HG02642 (cell line): Measurements from ENCODE around the gene CDH24.
A peak's percentile ranks its signal among the peaks of the same experiment; 100 is the strongest.
"Not testable (repeated sequence)": the region's sequence is repeated elsewhere in the genome, so short reads cannot be mapped to it uniquely, and the experiment has no call there.

Source experiments
- ATAC-seq: cut with Tn5 transposase; IDR thresholded peaks from one replicate; pipeline ENCODE4 v1.9.1; 2021; ENCODE audit warnings: mild to moderate bottlenecking; ENCODE audit not compliant: unreplicated experiment, poor library complexity

CDH24 gene

GRCh38 chr14:23023795-23024152 lies 33.5 kb downstream of the CDH24 start:
- no peak for ATAC-seq

GRCh38 chr14:23023022-23023794 lies 34.1 kb downstream of the CDH24 start:
- ATAC-seq, result no peak

- no peak for ATAC-seq
These were observed 35.4 kb downstream of the CDH24 start for GRCh38 chr14:23021889-23022442.

DNA sequence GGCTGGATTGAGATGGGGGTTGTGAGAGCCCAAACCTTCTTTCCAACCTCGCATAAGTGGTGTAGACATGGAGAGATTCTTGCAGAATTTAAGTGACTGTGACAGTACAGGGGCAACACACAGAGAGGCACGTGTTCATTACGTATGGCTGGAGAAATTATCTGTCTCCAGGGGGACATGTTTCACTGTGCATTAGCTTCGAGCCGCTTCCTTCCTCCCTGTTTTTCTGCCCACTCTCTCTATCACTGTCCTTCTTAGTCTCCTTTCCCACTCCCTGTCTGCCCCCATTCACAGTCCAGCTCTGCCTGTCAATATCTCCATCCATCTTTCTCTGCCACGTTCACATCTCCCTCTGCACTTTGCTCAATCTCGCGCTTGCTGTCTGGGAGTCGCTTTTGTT lies 35.9 kb downstream of the CDH24 start:
- ATAC-seq, result no peak

- ATAC-seq, result no peak
These were observed 36.9 kb downstream of the CDH24 start for GRCh38 chr14:23020143-23021128.

- no peak for ATAC-seq
These were observed 39.2 kb downstream of the CDH24 start for GRCh38 chr14:23018107-23018506.

GRCh38 chr14:23017091-23017490 lies 40.2 kb downstream of the CDH24 start:
- no peak for ATAC-seq

DNA sequence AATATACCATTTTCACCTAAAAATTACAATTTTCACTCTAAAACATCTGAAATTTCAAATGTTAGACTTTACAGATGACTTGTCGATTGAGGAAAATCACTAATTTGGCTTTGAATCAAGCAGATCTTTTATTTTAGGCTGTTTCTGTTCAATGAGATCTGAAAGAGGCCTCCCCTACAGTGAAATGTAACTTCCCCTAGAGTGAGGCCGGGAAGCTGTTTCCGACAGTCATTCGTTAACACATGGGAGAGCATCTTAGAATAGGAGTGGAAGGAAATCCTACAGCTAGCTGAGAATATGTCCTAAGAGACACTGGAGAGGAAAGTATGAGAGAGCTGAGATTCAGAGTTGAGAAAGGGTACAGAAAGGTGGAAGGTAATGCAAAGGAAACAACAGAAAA lies 41.7 kb downstream of the CDH24 start:
- ATAC-seq, result no peak

GRCh38 chr14:23013749-23014054 lies 43.6 kb downstream of the CDH24 start:
- not testable (repeated sequence) for ATAC-seq

GRCh38 chr14:23013054-23013748 lies 44.1 kb downstream of the CDH24 start:
- ATAC-seq, result no peak

- peak; percentile 33 for ATAC-seq
These were observed 47.2 kb downstream of the CDH24 start, which contains the start of gene C14orf93 for GRCh38 chr14:23009939-23010726. Gene C14orf93 (minus strand): TSS chr14:23010143. CDS start chr14:22999023, 11,120 bp downstream.

GRCh38 chr14:23009483-23009938 lies 47.8 kb downstream of the CDH24 start:
- no peak for ATAC-seq

GRCh38 chr14:23008831-23009230 lies 48.5 kb downstream of the CDH24 start:
- no peak for ATAC-seq

GRCh38 chr14:23006544-23007419 lies 50.5 kb downstream of the CDH24 start:
- peak; percentile 94 for ATAC-seq

DNA sequence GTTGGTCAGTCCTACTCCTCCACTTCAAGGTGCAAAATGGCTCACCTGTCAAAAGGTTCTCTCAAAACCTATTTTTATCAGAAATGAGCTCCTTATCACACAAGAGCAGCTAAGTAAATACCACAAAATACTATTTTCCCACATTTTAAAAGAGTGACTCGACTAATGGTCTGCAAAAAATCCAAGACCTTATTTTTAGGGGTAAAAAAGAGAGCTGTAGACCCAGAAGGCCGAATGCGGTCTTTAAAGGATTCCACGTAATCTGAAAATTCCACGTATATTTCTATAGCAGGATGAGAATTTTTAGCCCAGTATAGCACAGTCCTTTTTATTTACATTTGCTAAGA lies 51.2 kb downstream of the CDH24 start:
- ATAC-seq, result no peak

GRCh38 chr14:23005451-23006187 lies 51.7 kb downstream of the CDH24 start:
- no peak for ATAC-seq

GRCh38 chr14:23004274-23004673 lies 53.0 kb downstream of the CDH24 start:
- ATAC-seq, result not testable (repeated sequence)

- ATAC-seq, result no peak
These were observed 54.7 kb downstream of the CDH24 start for GRCh38 chr14:23002592-23002991.
